Activated CD8-positive, alpha-beta memory T cell treated with anti-CD3 and anti-CD28 coated beads for 1 hour (primary cell): ENCODE results near the gene AGMAT.

ENCODE experiments used
- DNase-seq, 2 donors: peaks; one replicate each; pipeline ENCODE4 v3.0.0-alpha.2; 2020; ENCODE audit warnings: low read depth in 1 of 2; ENCODE audit errors: extremely low read depth in 1 of 2

The AGMAT gene

GRCh38 chr1:15568387-15569073 lies 16.3 kb downstream of the AGMAT start:
- DNase-seq = no peak

GRCh38 chr1:15559189-15559810 lies 25.6 kb downstream of the AGMAT start:
- DNase-seq = no peak

- no peak for DNase-seq
These were observed 26.3 kb downstream of the AGMAT start for GRCh38 chr1:15558516-15558915.

- no peak for DNase-seq
These were observed 27.3 kb downstream of the AGMAT start for GRCh38 chr1:15557594-15557993.

- no peak for DNase-seq
These were observed 27.8 kb downstream of the AGMAT start for GRCh38 chr1:15557008-15557407.

- DNase-seq = no peak
These were observed 34.3 kb downstream of the AGMAT start for GRCh38 chr1:15550573-15550972.

- no peak for DNase-seq
These were observed 38.2 kb downstream of the AGMAT start for GRCh38 chr1:15546641-15547040.

GRCh38 chr1:15543589-15544568 lies 41.0 kb downstream of the AGMAT start:
- no peak for DNase-seq

- no peak for DNase-seq
These were observed 41.6 kb downstream of the AGMAT start for GRCh38 chr1:15543251-15543588.

- DNase-seq = no peak
These were observed 42.2 kb downstream of the AGMAT start for GRCh38 chr1:15542388-15543250.

GRCh38 chr1:15541231-15541792 lies 43.5 kb downstream of the AGMAT start:
- DNase-seq = no peak

GRCh38 chr1:15540186-15540585 lies 44.7 kb downstream of the AGMAT start:
- DNase-seq = no peak

- no peak for DNase-seq
These were observed 46.1 kb downstream of the AGMAT start for GRCh38 chr1:15538771-15539170.

- no peak for DNase-seq
These were observed 53.2 kb downstream of the AGMAT start for GRCh38 chr1:15531682-15532081.

GRCh38 chr1:15531003-15531402 lies 53.8 kb downstream of the AGMAT start:
- no peak for DNase-seq

- DNase-seq = peak; percentile 90 to 94
These were observed 58.1 kb downstream of the AGMAT start, which contains the start of gene DNAJC16 for GRCh38 chr1:15526490-15527339. Gene DNAJC16 (plus strand): TSS chr1:15526848. CDS start chr1:15529106, 2,258 bp downstream.

- DNase-seq = no peak
These were observed 58.8 kb downstream of the AGMAT start for GRCh38 chr1:15526021-15526489.

- peak in 1 of 2 donors; percentile 99 for DNase-seq
These were observed 59.5 kb downstream of the AGMAT start for GRCh38 chr1:15525050-15526020.
